Measurements from ENCODE around the gene EFL1. TPM values are rescaled to one million over a fixed set of nuclear protein-coding genes. Genes with fewer than 3 reads are reported as not detected.
"Not testable (repeated sequence)": the region's sequence is repeated elsewhere in the genome, so short reads cannot be mapped to it uniquely, and the experiment has no call there.

The EFL1 gene
- total RNA-seq (2014; rRNA removed; shearing (Covaris generic)): 20.3 and 21.1 TPM in 2 replicates

DNA sequence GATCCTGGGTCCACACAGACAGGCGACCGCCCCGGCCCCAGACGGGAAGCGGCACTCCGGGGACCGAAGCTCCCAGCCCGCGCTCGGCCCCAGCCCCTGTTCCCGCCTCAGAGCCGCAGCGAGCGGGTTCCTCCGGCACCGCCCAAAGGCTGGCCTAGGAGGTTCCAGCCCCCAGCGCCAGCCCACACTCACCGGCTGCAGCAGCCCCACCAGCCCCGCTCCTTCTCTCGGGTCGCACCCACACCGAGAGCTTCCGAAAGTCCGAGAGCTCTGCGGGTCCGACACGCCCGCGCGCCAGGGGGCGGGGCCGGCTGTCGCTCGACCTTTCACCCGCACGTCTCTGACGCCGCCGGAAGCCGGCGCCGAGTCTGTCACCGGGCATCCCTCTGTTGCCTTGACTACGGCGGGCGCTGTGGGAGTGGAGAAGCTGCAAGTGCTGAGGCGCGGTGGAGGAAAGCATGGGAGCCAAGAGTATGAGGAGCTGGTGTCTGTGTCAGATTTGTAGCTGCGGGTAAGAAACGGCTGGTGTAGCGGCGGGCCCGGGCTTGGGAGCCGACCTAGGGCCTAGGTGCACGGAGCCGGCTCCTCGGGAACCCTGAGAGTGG is at the start of gene EFL1, which contains the start of gene SAXO2:
TSS of gene EFL1 (minus strand) at position 313 of the 605 bp plus-strand sequence. CDS start 956 bp downstream, outside the sequence.
TSS of gene SAXO2 (plus strand) at position 397 of the 605 bp plus-strand sequence. CDS start at position 459, 62 bp downstream.
- peak; percentile 89 for DNase-seq (ENCODE audit: low read depth)

DNA sequence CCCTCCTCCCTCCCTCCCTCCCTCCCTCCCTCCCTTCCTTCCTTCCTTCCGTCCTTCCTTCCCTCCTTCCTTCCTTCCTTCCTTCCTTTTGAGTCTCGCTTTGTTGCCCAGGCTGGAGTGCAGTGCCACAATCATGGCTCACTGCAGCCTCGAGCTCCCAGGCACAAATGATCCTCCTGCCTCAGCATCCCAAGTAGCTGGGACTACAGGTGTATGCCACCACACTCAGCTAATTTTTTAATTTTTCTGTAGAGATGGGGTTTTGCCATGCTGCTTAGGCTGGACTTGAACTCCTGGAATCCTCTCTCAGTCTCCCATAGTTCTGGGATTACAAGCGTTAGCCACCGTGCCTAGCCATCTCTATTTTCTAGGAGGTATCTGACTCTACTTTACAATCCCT is 48.8 kb upstream of the EFL1 start:
- not testable (repeated sequence) for DNase-seq (ENCODE audit: low read depth)

DNA sequence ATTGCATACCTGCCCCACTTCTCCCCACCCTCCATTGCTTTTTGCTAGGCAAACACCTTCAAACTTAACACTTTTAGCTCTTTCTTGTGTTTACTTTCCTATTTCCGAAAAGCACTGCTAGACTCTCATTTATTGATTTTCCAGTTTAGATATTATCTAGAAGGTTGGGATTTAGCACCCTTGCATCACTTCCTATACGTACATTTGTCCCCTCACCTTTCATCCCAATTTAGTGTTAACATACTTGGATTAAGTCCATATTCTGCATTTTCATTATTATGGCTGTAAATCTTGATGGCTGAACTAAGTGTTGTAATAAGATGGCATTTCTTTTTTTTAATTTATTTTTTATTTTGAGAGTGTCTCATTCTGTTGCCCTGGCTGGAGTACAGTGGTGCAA is 47.3 kb upstream of the EFL1 start:
- no peak for DNase-seq (ENCODE audit: low read depth)

DNA sequence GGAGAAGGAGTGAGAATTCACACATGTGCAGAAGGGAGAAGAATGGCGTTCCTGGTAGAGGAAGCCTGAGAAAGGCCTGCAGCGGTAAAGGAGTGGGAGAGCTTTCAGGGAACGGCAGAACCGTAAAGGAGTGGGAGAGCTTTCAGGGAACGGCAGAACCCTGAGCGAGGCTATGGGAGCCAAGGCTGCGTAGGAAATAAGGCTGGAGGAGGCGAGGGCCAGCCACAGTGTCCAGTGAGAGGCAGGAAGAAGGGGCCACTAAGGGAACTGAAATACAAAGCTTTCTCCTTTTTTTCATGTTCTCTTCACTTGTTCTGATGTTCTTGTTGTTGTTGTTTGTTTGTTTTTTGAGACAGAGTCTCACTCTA is 45.2 kb upstream of the EFL1 start:
- DNase-seq (ENCODE audit: low read depth): no peak

DNA sequence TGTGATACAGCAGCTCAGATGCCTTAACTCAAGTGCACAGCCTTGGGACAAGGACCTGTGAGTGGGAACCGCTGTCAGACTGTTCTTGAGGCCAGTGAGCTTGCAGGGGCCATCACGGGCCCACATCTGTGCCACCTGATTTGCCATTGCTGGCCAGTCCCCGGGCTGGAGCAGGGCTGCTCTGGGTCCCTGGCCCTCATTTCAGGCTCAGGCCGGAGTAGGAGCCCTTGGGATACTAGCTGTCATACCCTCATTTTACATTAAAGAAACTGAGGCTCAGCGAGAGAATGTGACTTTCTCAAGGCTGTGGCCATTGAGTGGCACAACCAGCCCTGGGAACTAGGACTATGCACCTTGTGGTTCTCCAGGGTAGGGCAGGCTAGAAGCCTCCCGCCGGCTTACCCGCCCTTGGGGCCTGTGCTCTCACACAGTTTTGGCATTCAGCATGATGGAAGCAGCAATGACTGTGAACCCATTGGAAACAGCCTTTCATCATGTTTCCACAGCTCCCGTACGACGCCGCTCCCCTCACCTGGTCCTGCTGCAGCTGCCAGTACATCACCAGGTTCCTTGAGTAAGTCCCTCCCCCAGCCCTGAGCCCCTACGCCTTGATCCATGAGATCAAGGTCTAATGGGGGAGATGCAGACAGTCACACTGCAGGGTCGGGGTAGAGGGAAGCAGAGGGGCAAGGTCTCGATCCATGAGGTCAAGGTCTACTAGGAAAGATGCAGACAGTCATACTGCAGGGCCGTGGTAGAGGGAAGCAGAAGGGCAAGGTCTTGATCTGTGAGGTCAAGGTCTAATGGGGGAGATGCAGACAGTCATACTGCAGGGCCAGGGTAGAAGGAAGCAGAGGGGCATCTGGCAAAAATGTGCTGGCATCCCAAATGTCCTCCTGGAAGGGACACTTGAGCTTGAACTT is 44.5 kb upstream of the EFL1 start:
- DNase-seq (ENCODE audit: low read depth): no peak

DNA sequence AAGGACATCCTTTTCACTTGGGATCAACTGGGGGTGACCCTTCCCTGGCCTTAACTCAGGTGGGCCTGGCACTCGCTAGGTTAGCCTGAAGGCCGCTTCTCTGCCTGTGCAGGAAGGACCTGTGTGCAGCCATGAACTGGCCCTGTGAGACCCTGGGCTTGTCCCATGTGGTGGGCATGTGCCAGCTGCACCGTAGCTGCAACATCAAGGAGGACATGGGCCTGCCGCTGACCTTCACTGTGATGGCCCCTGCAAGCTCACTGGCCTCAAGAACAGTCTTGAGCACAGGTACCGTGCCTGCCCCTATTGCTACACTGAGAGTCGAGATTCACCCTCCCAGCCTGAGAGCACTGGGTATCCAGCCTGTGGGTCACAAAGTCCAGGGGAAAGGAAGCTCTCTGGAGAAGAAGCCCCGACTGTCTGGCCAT is 43.1 kb upstream of the EFL1 start:
- DNase-seq (ENCODE audit: low read depth): no peak

DNA sequence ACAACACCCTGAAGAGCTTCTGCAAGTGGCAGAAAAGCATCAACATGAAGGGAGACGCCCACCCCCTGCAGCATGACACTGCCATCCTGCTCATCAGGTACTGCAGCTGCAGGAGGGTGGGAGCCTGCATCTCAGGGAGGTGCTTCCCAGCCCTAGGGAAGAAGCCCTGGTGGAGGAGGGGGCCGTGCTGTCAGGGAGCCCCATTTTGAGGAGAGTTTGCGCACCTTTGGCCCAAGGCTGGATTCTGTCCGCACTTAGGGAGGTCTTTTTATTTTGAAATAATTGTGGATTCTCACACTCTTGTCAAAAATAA is 42.2 kb upstream of the EFL1 start:
- no peak for DNase-seq (ENCODE audit: low read depth)

DNA sequence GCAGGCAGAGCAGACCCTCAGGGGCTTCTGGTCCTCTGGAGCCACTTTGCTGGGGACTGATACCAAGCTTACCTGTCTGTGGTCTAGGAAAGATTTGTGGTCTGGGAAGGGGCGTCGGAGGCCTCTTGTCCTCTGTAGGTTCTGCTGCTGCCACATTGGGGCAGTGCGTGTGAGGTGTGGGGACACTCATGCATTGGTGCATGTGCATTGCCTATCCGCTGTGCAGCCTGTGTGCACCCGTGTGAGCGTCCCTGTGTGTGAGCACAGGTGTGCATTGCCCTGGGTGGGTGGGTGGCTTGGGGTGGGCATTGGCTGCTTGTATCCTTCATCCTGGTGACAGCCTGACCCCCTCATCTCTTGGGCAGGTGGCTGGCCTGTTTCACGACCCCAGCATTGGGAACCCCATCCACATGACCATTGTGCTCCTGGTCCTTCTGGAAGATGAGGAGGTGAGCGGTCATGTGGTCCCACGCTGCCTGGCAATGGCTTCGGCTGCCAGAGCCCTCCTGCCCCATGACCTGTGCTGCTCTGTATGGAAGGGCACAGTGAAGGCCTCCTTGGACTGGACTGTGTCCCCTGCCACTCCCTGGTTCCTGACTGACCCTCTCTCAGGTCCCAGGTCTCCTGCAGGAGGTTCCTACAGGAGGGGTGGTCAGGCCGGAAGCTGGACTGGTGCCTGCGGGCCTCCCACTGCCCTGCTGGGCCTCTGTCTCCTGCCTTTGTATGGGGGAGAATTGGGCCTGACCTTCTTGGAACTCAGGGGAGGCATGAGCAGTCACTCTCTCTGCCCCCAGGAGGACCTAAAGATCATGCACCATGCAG is 41.6 kb upstream of the EFL1 start:
- DNase-seq (ENCODE audit: low read depth): no peak

DNA sequence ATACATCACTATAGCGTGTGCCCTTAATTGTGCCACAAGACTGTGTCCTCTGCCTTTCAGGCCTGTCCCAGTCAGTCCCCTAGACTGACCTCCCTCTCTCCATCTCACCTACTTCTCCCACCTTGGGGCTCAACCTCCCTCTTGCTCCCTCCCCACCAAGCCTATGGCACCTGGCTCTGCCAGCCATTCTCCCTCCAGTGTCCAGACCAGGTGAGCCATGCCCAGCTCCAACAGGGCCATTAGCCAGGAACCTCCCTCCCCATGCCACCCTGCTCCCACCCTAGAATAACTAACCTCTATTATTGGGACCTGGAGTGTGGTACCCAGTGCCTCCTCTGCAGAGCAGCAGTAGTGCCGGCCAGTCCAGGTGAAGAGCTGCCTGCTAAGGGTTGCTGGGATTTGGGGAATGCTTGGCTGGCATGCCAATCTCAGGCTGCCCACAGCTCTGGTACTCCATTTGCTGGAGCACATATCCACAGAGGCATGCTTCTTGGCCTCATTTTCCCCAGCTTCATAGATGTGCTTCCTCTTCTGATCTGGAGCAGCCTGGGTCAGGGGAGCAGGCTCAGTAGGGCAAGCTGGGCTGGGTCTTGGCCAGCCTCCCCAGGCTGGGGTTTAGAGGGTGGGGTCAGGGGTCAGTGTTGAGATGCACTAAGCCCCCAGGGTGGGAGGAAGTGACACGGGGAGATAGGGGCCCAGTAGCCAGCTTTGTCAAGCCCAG is 38.9 kb upstream of the EFL1 start:
- DNase-seq (ENCODE audit: low read depth): no peak

DNA sequence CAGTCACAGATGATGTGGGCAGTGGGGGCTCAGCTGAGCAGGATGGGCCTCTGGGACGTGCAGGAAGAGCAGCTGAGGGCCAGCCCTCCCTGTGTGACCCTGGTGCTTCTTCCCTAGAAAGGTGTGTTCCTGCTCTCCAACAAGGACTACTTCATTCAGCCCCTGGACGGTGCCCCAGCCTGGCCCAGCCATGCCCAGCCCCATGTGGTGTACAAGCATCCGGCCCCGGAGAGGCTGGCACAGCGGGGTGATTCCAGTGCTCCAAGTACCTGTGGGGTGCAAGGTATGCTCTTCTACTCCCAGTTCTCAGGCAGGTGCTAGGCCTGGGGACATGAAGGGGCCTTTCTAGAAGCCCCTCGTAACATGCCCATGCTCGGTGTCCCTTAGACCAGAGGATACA is 38.3 kb upstream of the EFL1 start:
- no peak for DNase-seq (ENCODE audit: low read depth)

DNA sequence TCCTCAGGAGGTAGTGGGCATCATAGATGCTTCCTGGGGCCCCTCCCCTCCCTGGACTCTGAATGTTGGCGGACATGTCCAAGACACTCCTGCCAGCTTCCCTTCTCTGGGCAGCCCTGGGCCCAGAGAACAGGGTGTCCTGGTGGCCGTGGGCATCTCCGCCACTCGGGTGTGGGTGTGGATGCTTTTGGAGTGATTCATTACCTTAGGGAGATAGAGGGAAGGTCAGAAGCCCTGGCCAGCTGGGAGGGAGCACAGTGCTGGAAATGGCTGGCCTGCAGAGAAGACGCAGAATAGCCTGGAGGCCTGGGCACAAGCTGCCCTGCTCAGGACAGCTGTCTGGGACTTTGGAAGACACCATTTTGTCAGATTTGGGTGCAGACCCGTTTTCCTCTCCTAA is 37.8 kb upstream of the EFL1 start:
- DNase-seq (ENCODE audit: low read depth): peak; percentile 25

DNA sequence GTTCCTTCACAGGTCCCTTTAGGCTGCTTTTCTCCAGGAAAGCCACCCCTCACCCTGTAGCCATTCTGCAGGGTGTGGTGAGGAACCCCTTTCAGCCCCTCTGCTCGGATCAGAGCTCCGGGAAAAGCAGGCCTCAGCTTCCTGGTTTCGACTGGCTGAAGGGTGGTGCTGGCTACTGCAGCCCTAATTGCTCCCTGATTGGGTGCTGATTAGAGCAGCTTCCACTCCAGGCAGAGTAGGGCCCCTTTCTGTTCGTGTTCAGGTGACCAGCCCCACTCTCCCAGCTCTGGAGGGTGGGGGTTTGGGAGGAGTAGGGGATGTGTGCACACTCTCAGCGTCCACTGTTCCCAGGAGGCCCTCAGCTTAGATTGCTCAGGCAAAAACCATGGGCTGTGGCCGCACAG is 37.0 kb upstream of the EFL1 start:
- not testable (repeated sequence) for DNase-seq (ENCODE audit: low read depth)

DNA sequence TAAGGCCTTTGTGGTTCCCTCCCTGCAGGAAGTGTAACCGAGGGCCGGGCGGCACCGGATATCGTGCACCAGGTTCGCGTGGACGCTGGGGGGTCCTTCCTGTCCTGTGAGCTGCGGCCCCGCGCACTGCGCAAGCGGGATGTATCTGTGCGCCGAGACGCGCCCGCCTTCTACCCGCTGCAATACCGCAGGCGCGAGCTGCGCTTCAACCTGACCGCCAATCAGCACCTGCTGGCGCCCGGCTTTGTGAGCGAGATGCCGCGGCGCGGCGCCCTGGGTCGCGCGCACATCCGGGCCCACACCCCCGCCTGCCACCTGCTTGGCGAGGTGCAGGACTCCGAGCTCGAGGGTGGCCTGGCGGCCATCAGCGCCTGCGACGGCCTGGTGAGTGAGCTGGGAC is 36.0 kb upstream of the EFL1 start:
- DNase-seq (ENCODE audit: low read depth): no peak

DNA sequence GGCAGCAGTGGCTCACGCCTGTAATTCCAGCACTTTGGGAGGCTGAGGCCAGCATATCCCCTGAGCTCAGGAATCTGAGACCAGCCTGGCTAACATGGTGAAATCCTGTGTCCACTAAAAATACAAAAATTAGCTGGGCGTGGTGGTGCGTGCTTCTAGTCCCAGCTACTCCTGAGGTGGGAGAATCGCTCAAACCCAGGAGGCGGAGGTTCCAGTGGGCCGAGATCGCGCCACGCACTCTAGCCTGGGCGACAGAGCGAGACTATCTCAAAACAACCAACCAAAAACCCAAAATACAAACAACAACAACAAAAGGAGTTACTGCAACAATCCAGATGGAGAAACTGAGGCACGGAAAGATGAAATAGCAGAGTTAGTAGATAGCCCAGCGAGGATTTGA is 35.5 kb upstream of the EFL1 start:
- DNase-seq (ENCODE audit: low read depth): no peak

DNA sequence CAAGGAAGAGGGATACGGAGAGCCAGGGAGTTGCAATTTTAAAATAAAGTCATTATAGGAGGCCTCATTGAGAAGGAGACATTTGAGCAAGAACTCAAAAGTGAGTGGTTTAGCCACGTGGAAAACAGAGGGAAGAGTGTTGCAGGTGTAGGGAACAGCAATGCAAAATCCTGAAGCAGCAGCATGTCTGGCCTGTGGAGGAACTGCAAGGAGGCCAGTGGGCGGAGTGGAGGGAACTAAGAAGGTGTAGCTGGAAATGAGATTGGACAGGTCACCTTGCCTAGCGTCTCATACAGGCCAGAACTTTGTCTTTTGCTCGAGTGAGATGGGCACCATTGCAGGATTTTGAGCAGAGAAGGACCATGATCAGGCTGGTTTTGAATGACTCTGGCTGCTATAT is 35.0 kb upstream of the EFL1 start:
- no peak for DNase-seq (ENCODE audit: low read depth)

DNA sequence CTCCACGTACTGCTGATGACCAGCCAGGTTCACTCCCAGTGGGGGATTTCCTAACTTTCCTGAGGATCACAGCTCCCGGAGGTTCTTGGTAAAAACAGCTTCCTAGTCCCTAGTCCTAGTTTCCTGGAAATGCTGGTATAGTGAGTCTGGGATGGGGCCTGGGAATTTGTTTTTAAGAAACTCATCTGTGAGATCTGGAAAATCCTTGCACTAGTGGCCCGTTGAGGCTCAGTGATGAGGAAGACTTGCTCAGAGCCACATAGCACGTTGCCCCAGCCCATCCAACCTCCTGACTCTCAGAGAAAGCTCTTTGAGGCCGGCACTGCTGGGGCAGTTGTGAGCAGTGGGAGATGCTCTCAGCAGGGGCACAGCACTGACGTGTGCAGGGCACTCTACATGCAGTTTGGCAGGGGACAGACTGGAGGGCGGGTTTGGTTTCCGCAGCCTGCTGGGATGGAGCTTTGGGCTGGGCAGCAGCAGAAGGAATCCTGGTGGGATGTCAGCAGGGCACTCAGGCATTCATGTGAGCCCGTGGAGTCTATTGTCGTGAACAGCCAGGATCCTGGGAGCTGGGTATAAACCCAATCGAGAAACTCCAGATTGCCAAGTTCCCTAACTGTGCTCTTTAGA is 31.6 kb upstream of the EFL1 start:
- DNase-seq (ENCODE audit: low read depth): no peak

DNA sequence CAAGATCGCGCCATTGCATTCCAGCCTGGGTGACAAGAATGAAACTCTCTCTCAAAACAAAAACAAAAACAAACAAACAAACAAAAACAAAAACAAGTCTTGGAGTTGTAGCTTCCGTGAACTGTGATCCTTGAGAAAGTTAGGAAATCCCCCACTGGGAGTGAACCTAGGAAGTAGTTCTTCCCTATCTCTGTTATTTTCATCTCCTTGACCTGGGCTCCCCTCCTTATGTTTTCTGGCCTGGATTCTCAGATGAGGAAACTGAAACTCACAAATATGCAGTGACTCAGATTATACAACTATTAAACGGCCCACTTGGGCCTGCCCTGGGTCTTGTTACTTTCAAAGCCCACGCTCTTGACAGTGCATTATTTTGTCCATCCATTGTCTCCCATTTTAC is 29.7 kb upstream of the EFL1 start:
- DNase-seq (ENCODE audit: low read depth): peak; percentile 31

DNA sequence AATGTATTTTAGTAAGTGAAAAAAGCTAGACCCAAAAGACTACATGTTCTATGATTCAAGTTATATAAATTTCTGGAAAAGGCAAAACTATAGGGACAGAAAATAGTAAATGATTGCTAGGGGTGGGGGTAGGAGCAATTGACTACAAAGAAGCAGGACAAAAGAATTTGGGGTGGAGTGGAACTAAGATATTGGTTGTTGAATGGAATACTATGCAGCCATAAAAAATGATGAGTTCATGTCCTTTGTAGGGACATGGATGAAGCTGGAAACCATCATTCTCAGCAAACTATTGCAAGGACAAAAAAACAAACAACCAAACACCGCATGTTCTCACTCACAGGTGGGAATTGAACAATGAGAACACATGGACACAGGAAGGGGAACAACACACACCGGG is 25.7 kb upstream of the EFL1 start:
- DNase-seq (ENCODE audit: low read depth): not testable (repeated sequence)

DNA sequence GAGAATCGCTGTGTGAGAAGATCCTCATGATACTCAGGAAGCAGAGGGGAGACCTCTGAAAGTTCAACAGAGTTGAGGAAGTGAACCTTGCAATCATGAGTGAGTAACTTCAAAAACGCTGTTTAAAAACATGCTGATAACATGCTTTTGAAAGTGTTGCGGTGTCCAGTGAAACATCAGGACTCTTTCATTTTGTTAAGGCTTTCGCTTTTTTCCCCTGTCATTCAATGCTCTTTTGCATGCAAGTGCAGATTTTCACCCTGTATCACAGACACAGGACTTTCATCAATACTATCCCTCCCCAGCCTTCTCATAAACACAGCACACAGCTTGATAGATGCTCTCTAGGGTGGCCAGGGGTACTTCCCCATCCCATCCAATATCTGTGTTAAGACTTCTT is 23.9 kb upstream of the EFL1 start:
- DNase-seq (ENCODE audit: low read depth): not testable (repeated sequence)

DNA sequence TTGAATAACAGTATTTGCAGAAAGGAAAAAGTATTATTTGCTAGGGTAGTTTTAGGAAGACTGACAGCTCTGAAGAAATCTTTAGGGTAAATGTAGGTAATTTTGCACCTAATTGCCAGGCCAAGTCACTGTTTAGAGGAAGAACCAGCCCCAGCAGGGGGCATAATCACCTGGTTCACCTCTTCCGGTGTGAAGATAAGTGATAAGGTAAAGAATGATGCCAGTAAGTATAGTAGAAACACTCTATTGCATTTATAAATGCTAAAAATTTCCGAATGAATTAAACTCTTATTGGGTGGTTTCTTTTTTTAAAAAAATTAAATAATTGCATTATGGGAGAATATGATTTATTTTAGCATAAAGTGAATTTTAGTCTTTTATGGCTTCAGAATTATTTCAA is 21.8 kb upstream of the EFL1 start:
- not testable (repeated sequence) for DNase-seq (ENCODE audit: low read depth)

DNA sequence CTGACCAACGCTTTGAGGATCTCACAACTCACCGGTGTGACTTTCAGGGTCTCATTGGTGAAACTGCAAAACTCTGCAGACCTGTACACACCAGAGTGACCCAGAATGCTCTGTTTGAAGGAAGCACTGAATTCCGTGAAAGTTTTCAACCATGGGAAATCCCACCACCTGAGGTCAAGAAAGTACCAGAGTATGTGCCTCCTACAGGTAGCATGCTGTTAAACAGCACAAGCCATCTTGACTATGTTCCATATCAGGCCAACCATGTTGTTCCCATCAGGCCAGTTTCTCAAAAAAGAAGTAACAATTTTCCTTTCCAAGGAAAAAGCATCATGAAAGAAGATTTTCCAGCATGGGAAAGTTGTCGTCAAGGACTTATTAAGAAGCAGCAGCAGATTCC is 19.9 kb upstream of the EFL1 start:
- DNase-seq (ENCODE audit: low read depth): not testable (repeated sequence)
